Calu3 (cell line): ENCODE results near the gene EHD3. TPM values are rescaled to one million over a fixed set of nuclear protein-coding genes. Genes with fewer than 3 reads are reported as not detected.

Experiments
- Bru-seq: library from RNA; stranded (reverse); fragments of 400-500 nt; gene quantifications from one replicate; lab custom pipeline; 2021; lab: Mats Ljungman, UMichigan
- BruChase-seq, 2 experiments: library from RNA; stranded (reverse); fragments of 400-500 nt; gene quantifications; one replicate each; lab custom pipeline; 2021; lab: Mats Ljungman, UMichigan
- BruUV-seq: library from RNA; stranded (reverse); fragments of 400-500 nt; replicated peaks from 2 replicates; lab custom pipeline; 2021; lab: Mats Ljungman, UMichigan
- CTCF ChIA-PET: fragments of 300-600 bp; sonication (Branson Sonifier 250); formaldehyde crosslinking; loops from one replicate; lab custom pipeline; 2022; ENCODE audit warnings: antibody characterized with exemption; lab: Charles Lee
- DNase-seq: peaks from one replicate; pipeline ENCODE4 v3.0.0; 2022
- H3K27ac Mint-ChIP-seq: one replicate; pipeline ENCODE4 v1.8.0; 2022; ENCODE audit warnings: mixed read lengths; ENCODE audit not compliant: unreplicated experiment
- H3K27me3 Mint-ChIP-seq: one replicate; pipeline ENCODE4 v1.8.0; 2022; ENCODE audit warnings: mixed read lengths; ENCODE audit not compliant: unreplicated experiment
- H3K36me3 Mint-ChIP-seq: one replicate; pipeline ENCODE4 v1.8.0; 2022; ENCODE audit warnings: mild to moderate bottlenecking, moderate library complexity, mixed read lengths; ENCODE audit not compliant: insufficient read depth, unreplicated experiment
- H3K4me1 Mint-ChIP-seq: one replicate; pipeline ENCODE4 v1.8.0; 2022; ENCODE audit warnings: mild to moderate bottlenecking, low read depth, mixed read lengths; ENCODE audit not compliant: unreplicated experiment
- H3K4me3 Mint-ChIP-seq: one replicate; pipeline ENCODE4 v1.8.0; 2022; ENCODE audit warnings: mild to moderate bottlenecking, low read depth, moderate library complexity, mixed read lengths; ENCODE audit not compliant: unreplicated experiment
- H3K9me3 Mint-ChIP-seq: one replicate; pipeline ENCODE4 v1.8.0; 2022; ENCODE audit warnings: low read depth, mixed read lengths; ENCODE audit not compliant: unreplicated experiment
- intact Hi-C: fragments of 100-400 bp; cut with micrococcal nuclease; formaldehyde crosslinking; loops from one replicate; pipeline ENCODE4 v1.10.0; 2022; ENCODE audit not compliant: unreplicated experiment
- long read RNA-seq: library from polyadenylated mRNA; stranded (forward); transcript quantifications from one replicate; pipeline ENCODE4 v2.0.0, GENCODE V29; 2022
- total RNA-seq: library from RNA; stranded (reverse); gene quantifications from 2 replicates; pipeline ENCODE4 v1.2.3, GENCODE V29; 2022
- TF ChIP-seq, protein P1 (sequence below): fragments of 200-600 bp; IDR thresholded peaks from one replicate; pipeline ENCODE4 v1.8.0; 2022; ENCODE audit warnings: antibody characterized with exemption; ENCODE audit not compliant: unreplicated experiment

EHD3 gene
- total RNA-seq (1.7 and 2.2 TPM in 2 replicates), Bru-seq, nascent RNA (percentile 33 among the genes with signal in this experiment), BruChase-seq, experiment 1, labeled RNA remaining after a 6-hour chase (percentile 32 among the genes with signal in this experiment), BruChase-seq, experiment 2, labeled RNA remaining after a 2-hour chase (percentile 25 among the genes with signal in this experiment)
- long read RNA-seq, partial matches to known transcripts, result 3 of 3 reads
- long read RNA-seq, other reads (novel, unspliced or antisense), result 0 of 3 reads

GRCh38 chr2:31233741-31234682 is at the start of gene EHD3:
Gene EHD3, plus strand, starts transcription at chr2:31234152. Its CDS starts 470 bp downstream, at chr2:31234622.
- Mint-ChIP-seq H3K27me3 (peaks cover 46% of the 10 kb centered on the region), H3K27ac (no peak within 1 kb of the TSS), H3K9me3 (no peaks in the 10 kb centered on the region), H3K4me1 (peaks cover 8% of the 10 kb centered on the region), H3K4me3 (peak within 1 kb of the TSS; percentile 70), H3K36me3 (peaks cover 5% of the 10 kb centered on the region)
- DNase-seq, result peak; percentile 89
- CTCF ChIA-PET, result interaction anchor here (0.5 to 1.2 kb wide), 11 partner anchors 23 to 373 kb away, joined by 3 to 6 read pairs (median 3); partner anchors contain the start of gene GALNT14
- BruUV-seq, result no TSS peak
- intact Hi-C loops, result loop anchor here (5.0 to 10.0 kb wide), 2 partner anchors 203 to 291 kb away; no protein-coding TSS in a partner anchor
- TF ChIP-seq, protein P1, sequence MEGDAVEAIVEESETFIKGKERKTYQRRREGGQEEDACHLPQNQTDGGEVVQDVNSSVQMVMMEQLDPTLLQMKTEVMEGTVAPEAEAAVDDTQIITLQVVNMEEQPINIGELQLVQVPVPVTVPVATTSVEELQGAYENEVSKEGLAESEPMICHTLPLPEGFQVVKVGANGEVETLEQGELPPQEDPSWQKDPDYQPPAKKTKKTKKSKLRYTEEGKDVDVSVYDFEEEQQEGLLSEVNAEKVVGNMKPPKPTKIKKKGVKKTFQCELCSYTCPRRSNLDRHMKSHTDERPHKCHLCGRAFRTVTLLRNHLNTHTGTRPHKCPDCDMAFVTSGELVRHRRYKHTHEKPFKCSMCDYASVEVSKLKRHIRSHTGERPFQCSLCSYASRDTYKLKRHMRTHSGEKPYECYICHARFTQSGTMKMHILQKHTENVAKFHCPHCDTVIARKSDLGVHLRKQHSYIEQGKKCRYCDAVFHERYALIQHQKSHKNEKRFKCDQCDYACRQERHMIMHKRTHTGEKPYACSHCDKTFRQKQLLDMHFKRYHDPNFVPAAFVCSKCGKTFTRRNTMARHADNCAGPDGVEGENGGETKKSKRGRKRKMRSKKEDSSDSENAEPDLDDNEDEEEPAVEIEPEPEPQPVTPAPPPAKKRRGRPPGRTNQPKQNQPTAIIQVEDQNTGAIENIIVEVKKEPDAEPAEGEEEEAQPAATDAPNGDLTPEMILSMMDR, result peak; percentile 22

GRCh38 chr2:31187166-31187565 is 46.8 kb upstream of the EHD3 start:
- H3K9me3 Mint-ChIP-seq, result no peaks in the 10 kb centered on the region
- peaks cover 76% of the 10 kb centered on the region for H3K27me3 Mint-ChIP-seq
- H3K27ac Mint-ChIP-seq, result no peak overlapping the region
- H3K4me3 Mint-ChIP-seq, result no peak overlapping the region
- no peaks in the 10 kb centered on the region for H3K36me3 Mint-ChIP-seq
- CTCF ChIA-PET, result no interaction called here
- no peaks in the 10 kb centered on the region for H3K4me1 Mint-ChIP-seq
- BruUV-seq, result no TSS peak
- DNase-seq, result no peak
- TF ChIP-seq, protein P1, result no peak
- intact Hi-C loops, result no loop called here

GRCh38 chr2:31188131-31188530 is 45.8 kb upstream of the EHD3 start:
- CTCF ChIA-PET, result no interaction called here
- no peaks in the 10 kb centered on the region for H3K36me3 Mint-ChIP-seq
- no peak for DNase-seq
- no peak overlapping the region for H3K27ac Mint-ChIP-seq
- intact Hi-C loops, result no loop called here
- H3K27me3 Mint-ChIP-seq, result peaks cover 76% of the 10 kb centered on the region
- no peaks in the 10 kb centered on the region for H3K4me1 Mint-ChIP-seq
- TF ChIP-seq, protein P1, result no peak
- no TSS peak for BruUV-seq
- H3K9me3 Mint-ChIP-seq, result no peaks in the 10 kb centered on the region
- no peak overlapping the region for H3K4me3 Mint-ChIP-seq

DNA sequence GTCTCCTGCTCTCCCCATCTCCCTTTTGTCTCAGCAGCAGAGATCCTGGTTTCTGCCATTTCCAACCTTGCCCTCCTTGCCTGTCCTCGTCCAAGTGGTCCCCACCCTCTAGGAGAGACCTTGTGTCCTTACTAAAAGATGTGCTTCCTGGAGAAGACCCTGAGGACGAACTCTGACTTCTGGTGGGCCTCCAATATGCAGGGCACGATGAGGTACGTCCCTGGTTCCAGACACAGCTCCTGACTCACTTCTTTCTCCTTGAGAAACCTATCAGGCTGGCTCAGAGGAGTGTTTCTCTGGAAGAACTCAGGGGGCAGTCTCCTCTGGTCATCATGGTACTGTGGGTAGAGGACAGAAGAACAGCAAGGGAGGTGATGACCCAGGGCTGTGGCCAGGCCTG is 44.8 kb upstream of the EHD3 start:
- Mint-ChIP-seq H3K36me3 (no peaks in the 10 kb centered on the region), H3K27ac (no peak overlapping the region), H3K27me3 (peaks cover 67% of the 10 kb centered on the region), H3K4me3 (no peak overlapping the region), H3K9me3 (no peaks in the 10 kb centered on the region), H3K4me1 (no peaks in the 10 kb centered on the region)
- no peak for DNase-seq
- TF ChIP-seq, protein P1, result no peak
- CTCF ChIA-PET, result no interaction called here
- intact Hi-C loops, result no loop called here
- BruUV-seq, result no TSS peak
